Right atrium auricular region (tissue), 2 donors: Measurements from ENCODE around the gene ERBB4. TPM values are rescaled to one million over a fixed set of nuclear protein-coding genes. Genes with fewer than 3 reads are reported as not detected.

Source experiments
- DNase-seq: peaks from one replicate; pipeline ENCODE4 v3.0.0-alpha.2; 2019; ENCODE audit warnings: low spot score
- H3K27ac ChIP-seq, 2 donors: fragments of 200-600 bp; sonication (generic); 1 replicate in 1 of 2; 2 replicates in 1 of 2; pipeline ENCODE4 v1.5.1; 2016 to 2019
- H3K27me3 ChIP-seq, 2 donors: fragments of 200-600 bp; sonication (generic); one replicate each; pipeline versions ENCODE4 v1.5.1 to v1.6.0; 2017 to 2019
- H3K36me3 ChIP-seq: fragments of 200-600 bp; sonication (generic); one replicate; pipeline ENCODE4 v1.5.1; 2016
- H3K4me1 ChIP-seq, 2 donors: fragments of 200-600 bp; sonication (generic); one replicate each; pipeline versions ENCODE4 v1.5.1 to v1.6.0; 2017 to 2019
- H3K4me3 ChIP-seq, 2 donors: fragments of 200-600 bp; sonication (generic); 1 replicate in 1 of 2; 2 replicates in 1 of 2; pipeline ENCODE4 v1.5.1; 2017 to 2019; ENCODE audit warnings: mild to moderate bottlenecking in 1 of 2, moderate library complexity in 1 of 2
- H3K9me3 ChIP-seq, 2 donors: fragments of 200-600 bp; sonication (generic); one replicate each; pipeline ENCODE4 v1.5.1; 2019
- CTCF ChIP-seq, 2 donors: fragments of 200-600 bp; sonication (generic); IDR thresholded peaks; one replicate each; pipeline ENCODE4 v1.5.1; 2019; ENCODE audit warnings: antibody characterized with exemption in 2 of 2
- total RNA-seq, 2 donors: library from RNA; depleted of rRNA; stranded (reverse); fragments of >200 nt; gene quantifications; one replicate each; pipeline ENCODE4 v1.1.0, GENCODE V29; 2016

ERBB4 gene
- total RNA-seq, 2 donors from 2014 or later: 12.4 to 22.4 TPM

- H3K27ac ChIP-seq: no peak overlapping the region
- peaks cover 0 to 6% of the 10 kb centered on the region in 2 donors for H3K9me3 ChIP-seq
- no peak overlapping the region for H3K4me3 ChIP-seq
- no peaks in the 10 kb centered on the region for H3K36me3 ChIP-seq
- DNase-seq: no peak
- H3K4me1 ChIP-seq: no peaks in the 10 kb centered on the region
- no peaks in the 10 kb centered on the region for H3K27me3 ChIP-seq
- no peak for TF ChIP-seq CTCF (IDR thresholded peaks at IDR 0.05)
Measured at GRCh38 chr2:212050871-212051270, 487.7 kb downstream of the ERBB4 start.

DNA sequence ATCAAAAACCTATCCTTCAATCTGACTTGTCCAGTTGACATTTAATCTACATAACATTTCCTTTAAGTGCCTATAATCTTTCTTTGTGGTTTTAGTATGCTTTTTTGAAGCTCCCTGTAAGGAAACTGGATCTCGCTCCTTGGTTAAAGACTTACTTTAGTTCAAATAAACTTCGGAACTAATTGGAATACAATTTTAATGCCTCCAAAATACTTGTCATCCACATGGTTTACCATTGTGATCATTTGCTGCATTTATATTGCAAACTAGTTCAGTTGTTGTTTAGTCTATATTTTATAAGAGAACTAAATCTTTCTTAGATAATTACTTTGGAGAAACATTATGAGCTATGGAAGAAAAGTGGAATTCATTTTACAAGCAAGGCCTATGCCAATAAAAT, 496.0 kb downstream of the ERBB4 start:
- H3K4me3 ChIP-seq: no peak overlapping the region
- no peaks in the 10 kb centered on the region for H3K9me3 ChIP-seq
- no peak overlapping the region for H3K27ac ChIP-seq
- no peaks in the 10 kb centered on the region for H3K27me3 ChIP-seq
- H3K36me3 ChIP-seq: no peaks in the 10 kb centered on the region
- H3K4me1 ChIP-seq: no peaks in the 10 kb centered on the region
- DNase-seq: no peak
- TF ChIP-seq CTCF (IDR thresholded peaks at IDR 0.05): no peak

- Histone ChIP-seq H3K27ac (no peak overlapping the region), H3K36me3 (no peaks in the 10 kb centered on the region), H3K27me3 (no peaks in the 10 kb centered on the region), H3K4me3 (no peak overlapping the region), H3K4me1 (no peaks in the 10 kb centered on the region), H3K9me3 (no peaks in the 10 kb centered on the region)
- TF ChIP-seq CTCF (IDR thresholded peaks at IDR 0.05): no peak
- no peak for DNase-seq
Measured at GRCh38 chr2:212037062-212037461, 501.5 kb downstream of the ERBB4 start.

GRCh38 chr2:212034841-212035585, 503.6 kb downstream of the ERBB4 start:
- H3K27ac ChIP-seq: no peak overlapping the region
- no peaks in the 10 kb centered on the region for H3K27me3 ChIP-seq
- H3K4me3 ChIP-seq: no peak overlapping the region
- no peaks in the 10 kb centered on the region for H3K4me1 ChIP-seq
- H3K36me3 ChIP-seq: no peaks in the 10 kb centered on the region
- DNase-seq: no peak
- no peaks in the 10 kb centered on the region for H3K9me3 ChIP-seq
- TF ChIP-seq CTCF (IDR thresholded peaks at IDR 0.05): no peak

GRCh38 chr2:212033888-212034287, 504.7 kb downstream of the ERBB4 start:
- Histone ChIP-seq H3K27me3 (no peaks in the 10 kb centered on the region), H3K36me3 (no peaks in the 10 kb centered on the region), H3K4me1 (no peaks in the 10 kb centered on the region), H3K9me3 (no peaks in the 10 kb centered on the region), H3K27ac (no peak overlapping the region), H3K4me3 (no peak overlapping the region)
- no peak for DNase-seq
- no peak for TF ChIP-seq CTCF (IDR thresholded peaks at IDR 0.05)
